Anterior cingulate cortex (tissue), 58 donors: ENCODE results near the gene JPT1.
"Not testable (repeated sequence)": the region's sequence is repeated elsewhere in the genome, so short reads cannot be mapped to it uniquely, and the experiment has no call there.

Experiments
- DNase-seq, 58 donors: peaks; one replicate each; lab custom pipeline; 2025; lab: John Stamatoyannopoulos, UW

The JPT1 gene, protein sequence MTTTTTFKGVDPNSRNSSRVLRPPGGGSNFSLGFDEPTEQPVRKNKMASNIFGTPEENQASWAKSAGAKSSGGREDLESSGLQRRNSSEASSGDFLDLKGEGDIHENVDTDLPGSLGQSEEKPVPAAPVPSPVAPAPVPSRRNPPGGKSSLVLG

DNA sequence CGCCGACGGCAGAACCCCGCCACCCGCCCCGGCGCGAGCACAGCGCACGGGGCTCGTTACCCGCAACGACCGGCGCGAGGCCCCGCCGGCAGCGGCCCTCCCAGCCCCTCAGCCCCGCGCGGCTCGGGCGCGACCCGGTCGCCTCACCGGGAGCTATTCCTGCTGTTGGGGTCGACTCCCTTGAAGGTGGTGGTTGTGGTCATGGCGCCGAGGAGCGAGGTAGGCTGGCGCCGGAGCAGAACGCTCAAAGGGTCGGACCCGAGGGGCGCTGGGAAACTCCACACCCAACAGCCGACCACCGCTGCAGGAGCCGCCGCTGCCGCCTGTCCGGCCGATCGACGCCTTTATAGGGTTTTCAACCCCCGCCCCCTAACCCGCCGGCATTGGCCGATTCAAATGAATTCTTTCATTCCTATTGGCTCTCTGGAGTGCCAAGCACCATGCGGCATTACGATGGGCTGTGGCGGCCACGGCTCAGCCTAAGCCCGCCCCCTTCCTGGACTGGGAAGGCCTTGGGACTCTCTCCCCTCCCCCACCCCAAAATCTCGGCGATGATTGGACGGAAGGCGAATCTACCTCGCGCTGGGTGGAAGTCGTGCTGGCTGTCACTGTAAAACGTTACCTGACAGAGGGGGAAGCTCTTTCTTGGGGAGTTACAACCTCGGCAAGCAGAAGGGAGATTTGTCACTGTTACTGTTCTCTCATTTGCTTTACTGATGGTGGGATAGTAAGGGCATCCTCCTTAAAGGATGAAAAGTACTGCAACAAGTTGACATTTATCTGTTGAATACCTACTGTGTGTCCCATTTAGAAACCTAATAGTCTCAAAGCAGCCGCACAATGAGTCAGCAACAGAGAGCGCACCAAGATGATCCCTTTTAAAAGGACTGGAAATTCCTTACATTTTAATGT is at the start of gene JPT1:
Gene JPT1, minus strand, starts transcription at position 318 of the 912 bp plus-strand sequence. Its CDS starts 115 bp downstream, at position 203.
- peak; percentile 84 to 98 (median 95) for DNase-seq

DNA sequence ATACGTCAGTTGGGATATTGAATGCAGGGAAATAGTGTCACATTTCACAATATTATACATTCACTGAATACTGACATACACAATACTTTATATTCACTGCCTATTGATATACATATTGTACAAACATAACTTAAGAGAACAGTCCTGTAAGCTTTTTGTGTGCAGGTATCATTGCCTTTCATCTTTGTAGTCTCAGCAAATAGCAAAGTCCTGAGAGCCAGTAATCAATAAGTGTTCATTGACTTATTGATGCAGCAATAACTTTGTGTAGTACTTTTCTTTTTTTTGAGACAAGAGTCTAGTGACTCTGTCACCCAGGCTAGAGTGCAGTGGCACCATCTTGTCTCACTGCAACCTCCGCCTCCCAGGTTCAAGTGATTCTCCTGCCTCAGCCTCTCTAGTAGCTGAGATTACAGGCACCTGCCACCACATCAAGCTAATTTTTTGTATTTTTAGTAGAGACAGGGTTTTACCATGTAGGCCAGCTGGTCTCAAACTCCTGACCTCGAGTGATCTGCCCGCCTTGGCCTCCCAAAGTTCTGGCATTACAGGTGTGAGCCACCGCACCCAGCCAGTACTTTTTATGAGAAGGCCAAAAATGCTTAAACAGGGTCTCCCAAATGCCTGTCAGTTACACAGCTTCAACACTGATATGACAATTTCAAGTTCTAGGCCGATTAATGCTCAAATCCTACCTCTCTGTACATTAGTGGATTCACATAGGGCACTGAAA is 45.7 kb upstream of the JPT1 start:
- no peak for DNase-seq

DNA sequence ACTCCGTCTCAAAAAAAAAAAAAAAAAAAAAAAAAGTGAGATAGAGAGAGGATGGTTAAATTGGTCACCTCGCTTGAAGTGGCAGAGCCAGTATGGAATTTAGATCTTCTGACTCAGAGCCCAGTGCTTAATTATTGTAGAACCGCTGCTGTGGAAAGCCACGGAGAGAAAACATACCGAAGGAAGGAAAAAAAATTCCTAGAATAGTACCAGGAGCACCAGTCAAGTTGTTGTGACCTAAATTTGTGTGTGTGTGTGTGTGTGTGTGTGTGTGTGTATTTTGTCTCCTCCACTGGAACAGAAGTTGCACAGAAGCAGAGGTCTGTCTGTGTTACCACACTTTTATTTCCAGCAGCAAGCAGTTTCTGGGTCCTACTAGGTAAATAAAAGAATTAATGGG is 40.6 kb upstream of the JPT1 start:
- no peak for DNase-seq

DNA sequence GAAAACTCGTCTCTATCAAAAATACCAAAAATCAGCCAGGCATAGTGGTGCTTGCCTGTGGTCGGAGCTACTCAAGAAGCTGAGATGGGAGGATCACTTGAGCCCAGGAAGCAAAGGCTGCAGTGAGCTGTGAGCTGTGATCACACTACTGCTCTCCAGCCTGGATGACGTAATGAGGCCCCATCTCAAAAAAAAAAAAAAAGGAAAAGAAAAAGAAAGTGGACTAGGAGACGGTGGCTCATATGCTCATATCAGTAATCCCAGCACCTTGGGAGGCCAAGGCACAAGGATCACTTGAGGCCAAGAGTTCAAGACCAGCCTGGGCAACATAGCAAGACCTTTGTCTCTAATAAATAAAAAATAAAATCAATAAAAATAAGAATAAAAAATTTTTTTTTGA is 37.3 kb upstream of the JPT1 start:
- DNase-seq = no peak

DNA sequence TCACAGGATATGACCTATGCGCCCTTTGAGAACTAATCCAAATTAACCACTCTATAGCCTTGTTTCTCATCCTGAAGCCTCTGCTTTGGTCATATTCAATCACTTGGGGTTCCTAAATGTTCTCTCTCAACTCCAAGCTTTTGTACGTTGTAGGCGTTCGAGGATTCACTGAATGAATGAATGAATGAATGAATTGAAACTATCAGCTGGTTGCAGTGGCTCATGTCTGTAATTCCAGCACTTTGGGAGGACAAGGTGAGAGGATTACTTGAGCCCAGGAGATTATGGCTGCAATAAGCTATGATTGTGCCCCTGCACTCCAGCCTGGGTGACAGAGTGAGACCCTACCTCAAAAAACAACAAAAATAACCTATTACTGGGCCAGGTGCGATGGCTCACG is 34.3 kb upstream of the JPT1 start:
- no peak for DNase-seq

DNA sequence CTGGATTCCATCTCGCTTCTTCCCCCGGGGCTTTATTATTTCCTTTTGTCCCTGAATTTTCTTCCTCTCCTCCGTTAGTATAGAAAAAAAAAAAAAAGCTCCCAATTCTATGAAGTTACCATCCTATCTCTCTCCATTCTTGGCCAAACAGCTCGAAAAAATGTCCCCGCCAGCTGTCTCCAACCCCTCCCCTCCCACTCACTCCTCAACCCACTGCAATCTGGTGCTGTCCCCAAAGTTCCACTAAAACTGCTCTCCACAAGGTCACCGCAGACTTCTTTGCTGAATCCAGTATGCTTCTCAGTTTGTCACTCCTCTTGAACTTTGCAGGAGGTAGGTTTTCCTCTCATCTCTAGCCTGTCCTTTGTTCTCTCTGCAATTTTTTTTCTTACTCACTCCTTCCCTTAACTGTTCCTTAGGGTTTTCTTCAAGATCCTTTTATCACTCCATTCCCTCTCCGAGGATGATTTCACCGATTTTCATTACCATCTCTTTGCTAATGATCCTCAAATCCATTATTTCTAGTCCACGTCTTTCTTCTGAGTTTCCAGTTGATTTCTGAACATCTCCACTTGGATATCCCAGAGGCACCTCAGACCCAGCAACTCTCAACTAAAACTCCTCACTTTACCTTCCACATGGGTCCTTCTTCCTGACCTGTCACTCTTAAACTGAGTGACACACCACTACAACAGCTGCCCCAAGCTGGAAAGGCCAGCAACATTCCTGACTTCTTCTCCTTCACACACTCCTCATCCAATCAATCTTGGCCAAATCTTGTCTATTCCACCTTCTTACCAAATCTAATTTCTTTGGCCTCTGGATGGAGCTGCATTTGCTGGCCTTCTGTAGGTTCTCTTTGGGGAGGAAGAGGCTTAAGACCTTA is 29.9 kb upstream of the JPT1 start:
- DNase-seq = peak in 6 of 58 donors; percentile 2 to 13 (median 4)

DNA sequence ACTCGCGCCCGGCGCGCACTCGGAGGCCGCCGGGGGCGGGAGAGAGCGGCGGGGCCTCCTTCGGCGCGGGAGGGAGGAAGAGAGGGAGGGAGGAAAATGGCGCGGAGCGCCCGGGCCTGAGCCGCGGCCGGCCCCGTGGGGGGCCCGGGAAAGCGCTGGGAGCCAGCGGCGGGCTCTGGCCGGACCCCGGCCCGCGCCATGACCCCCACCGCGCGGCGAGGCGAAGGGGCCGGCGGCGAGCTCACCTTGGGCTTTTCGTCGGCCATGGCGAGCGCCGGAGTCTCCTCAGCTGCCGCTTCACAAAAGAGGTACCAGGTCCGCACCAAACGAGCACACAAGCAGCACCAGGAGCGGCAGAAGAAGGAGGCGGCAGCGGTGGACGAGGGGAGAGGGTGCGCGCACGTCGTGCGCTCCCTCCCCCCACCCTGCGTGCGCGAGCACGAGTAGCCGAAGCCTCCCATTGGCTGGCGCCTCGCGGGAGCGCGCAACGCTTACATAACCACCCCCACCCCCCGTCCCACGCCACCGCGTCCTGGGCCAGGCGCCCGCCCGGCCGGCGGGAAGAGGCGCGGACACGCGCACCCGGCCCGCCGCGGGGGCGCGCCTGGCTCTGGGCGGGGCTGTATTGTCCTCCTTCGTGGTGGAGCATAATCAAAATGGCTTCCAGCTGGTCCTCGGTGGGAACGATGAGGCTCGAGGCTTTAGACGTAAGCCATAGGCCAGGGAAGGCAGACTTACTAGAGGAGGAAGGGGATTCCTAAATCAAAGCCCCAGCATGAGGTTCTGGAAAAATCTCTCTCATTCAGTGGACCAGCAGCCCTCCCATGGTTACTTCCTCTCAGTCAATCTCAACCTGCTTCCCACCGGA is 28.5 kb upstream of the JPT1 start, which contains the start of gene SUMO2:
Gene SUMO2, minus strand, starts transcription at position 391 of the 868 bp plus-strand sequence. Its CDS starts 125 bp downstream, at position 266.
- DNase-seq = peak; percentile 52 to 93 (median 85)

DNA sequence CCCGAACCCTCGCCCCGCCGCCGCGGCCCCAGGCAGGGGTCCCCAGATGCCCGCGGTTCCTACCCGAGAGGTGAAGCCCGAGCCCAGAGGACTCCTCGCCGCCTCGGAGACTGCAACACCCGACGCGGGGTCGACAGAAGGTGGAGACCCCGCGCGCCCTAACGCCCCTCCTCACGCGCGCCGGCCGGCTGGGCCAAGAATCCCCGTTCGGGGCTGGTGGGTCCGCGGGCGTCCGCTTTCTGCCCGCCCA is 27.9 kb upstream of the JPT1 start:
- peak in 10 of 58 donors; percentile 28 to 55 (median 42) for DNase-seq

DNA sequence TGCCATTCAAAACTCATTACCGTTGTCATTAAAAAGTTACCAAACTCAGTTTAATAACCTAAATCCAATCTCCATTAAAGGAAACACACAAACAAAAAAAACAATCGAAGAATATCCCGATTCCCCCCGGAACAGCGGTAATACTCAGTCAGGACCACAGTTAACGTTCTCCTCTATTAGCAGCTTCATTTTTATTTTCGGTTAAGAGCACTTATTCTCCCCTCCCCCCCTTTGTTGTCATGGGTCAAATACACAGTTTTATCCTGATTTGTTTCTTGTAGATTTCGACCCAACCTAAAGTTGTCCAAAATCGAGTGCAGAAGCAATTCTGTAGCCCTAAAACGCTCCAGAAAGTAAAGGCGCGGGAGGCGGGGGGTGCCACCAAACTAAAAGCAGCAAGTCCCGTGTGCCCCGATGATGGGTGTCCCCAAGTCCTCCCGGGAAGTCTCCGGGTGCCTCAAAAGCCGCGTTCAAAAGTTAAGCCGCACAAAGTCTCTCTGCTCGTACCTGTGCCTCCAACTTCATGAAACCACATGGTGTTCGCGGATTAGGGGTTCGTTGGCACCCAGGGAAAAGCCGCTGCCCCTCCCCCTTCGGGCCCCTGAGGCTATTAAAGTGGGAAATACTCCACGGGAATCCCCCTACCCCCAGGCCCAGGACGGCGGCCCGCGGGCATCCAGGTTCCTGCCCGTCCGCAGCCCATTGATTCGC is 27.5 kb upstream of the JPT1 start:
- DNase-seq = peak in 14 of 58 donors; percentile 5 to 44 (median 27)

DNA sequence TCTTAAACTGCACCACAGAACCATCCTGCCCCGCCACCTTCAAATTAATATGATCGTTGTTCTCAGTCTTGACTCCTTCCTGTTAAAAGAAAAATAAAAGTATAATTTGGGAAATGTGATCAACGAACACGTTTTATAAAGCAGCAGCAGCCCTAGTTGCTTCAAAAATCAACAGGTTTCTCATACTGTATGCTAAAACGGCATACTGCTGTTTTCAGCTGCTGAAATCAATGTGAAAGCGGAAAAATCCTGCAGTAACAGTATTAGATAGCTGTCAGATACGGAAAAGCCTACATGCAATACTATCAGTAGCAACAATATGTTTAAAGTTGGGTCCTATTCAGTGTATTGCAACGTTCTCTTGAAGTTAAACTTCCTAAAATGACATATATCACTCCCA is 26.8 kb upstream of the JPT1 start:
- no peak for DNase-seq

DNA sequence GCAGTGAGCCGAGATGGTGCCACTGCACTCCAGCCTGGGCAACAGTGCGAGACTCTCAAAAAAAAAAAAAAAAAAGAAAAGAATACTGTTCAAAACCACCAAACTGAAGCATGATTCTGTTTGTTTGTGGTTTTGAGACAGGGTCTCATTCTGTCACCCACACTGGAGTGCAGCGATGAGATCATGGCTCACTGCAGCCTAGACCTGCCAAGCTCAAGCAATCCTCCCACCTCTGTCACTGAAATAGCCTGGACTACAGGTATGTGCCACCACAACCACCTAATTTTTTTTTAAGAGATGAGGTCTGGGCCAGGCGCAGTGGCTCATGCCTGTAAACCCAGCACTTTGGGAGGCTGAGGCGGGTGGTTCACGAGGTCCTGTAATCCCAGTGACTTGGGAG is 24.1 kb upstream of the JPT1 start:
- DNase-seq = no peak

DNA sequence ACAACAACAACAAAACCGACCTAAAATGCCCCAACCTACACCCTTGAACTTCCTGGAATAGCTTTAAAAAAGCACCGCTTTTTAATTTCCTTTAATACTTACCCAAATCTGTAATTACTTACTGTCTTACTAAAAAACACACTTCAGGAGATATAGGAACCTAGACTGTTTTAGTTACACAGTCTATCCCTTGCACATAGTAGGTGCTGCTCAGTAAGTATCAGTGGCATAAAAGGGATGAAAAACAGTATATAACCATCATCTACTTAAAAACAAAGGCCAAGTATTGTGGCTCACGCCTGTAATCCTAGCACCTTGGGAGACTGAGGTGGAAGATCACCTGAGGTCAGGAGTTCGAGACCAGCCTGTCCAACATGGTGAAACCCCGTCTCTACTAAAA is 22.3 kb upstream of the JPT1 start:
- no peak for DNase-seq

DNA sequence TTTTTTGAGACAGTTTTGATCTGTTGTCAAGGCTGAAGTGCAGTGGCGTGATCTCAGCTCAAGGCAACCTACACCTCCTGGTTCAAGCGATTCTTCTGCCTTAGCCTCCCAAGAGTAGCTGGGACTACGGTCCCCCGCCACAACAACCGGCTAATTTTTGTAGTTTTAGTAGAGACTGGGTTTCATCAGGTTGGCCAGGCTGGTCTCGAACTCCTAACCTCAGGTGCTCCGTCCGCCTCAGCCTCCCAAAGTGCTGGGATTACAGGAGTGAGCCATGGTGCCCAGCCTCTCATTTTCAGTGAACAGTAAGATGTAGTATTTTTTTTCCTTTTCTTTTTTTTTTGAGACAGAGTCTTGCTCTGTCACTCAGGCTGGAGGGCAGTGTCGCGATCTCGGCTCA is 20.7 kb upstream of the JPT1 start:
- DNase-seq = no peak

DNA sequence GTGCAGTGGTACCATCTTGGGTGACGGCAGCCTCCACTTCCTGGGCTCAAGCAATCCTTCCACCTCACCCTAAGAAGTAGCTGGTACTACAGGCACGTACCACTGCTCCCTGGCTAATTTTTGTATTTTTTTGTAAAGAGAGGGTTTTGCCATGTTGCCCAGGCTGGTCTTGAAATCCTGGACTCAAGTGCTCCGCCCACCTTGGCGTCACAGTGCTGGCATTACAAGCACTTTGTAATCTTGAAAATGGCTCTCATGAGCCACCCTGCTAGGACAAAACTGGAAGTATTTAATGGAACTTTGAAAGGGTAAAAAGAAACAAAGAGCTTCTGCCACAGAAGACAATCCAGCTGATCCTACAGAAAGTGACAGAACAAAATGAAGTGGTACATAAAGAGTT is 19.2 kb upstream of the JPT1 start:
- DNase-seq = no peak

DNA sequence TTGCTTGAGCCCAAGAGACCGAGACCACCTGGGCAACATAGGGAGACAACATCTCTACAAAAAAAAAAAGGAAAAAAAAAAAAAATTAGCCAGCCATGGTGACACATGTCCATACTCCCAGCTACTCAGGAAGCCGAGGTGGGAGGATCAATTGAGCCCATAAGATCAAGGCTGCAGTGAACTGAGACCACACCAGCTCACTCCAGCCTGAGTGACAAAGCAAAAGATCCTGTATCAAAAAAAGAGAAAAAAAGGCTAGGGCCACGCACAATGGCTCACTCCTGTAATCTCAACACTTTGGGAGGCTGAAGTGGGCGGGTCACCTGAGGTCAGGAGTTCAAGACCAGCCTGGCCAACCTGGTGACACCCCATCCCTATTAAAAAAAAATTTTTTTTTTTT is 14.7 kb upstream of the JPT1 start:
- DNase-seq = no peak

DNA sequence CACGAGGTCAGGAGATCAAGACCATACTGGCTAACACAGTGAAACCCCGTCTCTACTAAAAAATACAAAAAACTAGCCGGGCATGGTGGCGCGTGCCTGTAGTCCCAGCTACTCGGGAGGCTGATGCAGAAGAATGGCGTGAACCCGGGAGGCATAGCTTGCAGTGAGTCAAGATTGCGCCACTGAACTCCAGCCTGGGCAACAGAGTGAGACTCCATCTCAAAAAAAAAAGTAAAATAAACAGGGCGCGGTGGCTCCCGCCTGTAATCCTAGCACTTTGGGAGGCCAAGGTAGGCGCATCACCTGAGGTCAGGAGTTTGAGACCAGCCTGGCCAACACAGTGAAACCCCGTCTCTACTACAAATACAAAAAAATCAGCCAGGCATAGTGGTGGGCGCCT is 10.3 kb upstream of the JPT1 start:
- DNase-seq = not testable (repeated sequence)

DNA sequence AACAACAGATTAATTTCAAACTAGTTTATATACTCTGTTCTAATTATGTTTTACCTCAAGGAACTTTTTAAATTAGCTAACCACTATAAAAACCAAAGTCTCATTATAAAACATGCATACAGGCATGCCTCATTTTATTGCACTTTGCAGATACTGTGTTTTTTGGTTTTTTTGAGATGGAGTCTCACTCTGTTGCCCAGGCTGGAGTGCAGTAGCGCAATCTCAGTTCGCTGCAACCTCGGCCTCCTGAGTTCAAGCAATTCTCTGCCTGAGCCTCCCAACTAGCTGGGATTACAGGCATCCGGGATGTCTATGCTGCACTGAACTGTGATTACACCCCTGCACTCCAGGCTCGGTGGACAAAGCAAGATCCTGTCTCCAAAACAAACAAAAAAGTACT is 8.8 kb upstream of the JPT1 start:
- no peak for DNase-seq

DNA sequence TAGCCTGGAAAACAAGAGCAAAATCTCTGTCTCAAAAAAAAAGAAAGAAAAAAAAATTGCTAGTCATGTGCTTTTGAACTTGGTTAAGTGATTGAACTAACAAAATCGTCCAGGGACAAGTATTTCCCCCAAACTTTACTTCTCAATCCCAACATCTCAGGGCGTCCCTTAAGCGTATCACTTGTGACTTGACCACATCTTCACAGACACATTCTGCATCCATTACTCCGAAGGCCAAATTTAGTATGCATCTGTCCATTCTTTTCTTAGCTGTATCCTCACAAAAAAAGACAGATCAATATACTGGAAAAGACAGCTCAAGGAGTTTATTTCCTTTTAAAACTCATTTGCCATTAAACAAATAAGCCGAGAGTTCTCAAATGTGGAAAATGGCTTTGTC is 5.9 kb upstream of the JPT1 start:
- no peak for DNase-seq
